Measurements from ENCODE around the gene HIVEP1.

The HIVEP1 gene

DNA sequence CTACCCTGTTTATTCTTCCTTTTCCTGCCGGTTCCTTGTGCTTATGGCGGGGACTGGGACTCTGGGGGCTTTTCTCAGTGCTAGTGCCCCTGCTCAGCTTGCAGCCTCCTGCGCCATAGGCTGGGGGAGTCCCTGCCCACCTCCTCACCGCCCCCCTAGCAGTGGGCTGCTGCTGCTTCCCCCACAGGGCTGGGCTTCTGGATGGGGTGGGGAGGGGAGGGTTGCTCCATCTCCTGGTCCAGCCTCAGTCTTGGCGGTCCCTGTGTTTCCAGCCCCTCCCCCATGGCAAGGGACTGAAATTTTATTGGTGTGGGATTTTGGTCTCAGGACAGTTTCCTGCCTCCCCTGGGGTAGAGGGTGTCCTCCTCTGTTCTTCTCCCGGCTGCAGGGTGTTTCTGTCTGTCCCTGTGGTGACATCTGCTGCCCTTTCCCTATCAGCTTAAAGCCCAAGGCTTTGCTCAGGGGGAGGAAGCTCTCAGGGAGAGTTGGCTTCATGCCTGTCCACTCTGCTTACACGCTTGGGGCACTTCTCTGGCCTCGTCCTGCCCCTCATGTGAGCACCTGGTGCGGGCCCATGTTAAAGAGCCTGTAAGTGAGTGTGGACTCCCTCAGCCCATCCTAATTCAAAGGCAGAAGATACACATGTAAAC is 100.6 kb downstream of the HIVEP1 start:
- DNase-seq (ENCODE audit: insufficient read length, low spot score) (no peak), FAIRE-seq (no peak)
- no peak for TF ChIP-seq POLR2AphosphoS5 (IDR thresholded peaks at IDR 0.05; ENCODE audit: low read depth, low read length)
- TF ChIP-seq PAX5 (IDR thresholded peaks at IDR 0.05; ENCODE audit: insufficient read depth, low read length, severe bottlenecking), result no peak
- TF ChIP-seq TAF1 (IDR thresholded peaks at IDR 0.05; ENCODE audit: low read depth, low read length), result no peak
- TF ChIP-seq POU2F2 (IDR thresholded peaks at IDR 0.05; ENCODE audit: low read depth, low read length), result no peak
- TF ChIP-seq SPI1 (IDR thresholded peaks at IDR 0.05; ENCODE audit: low read depth, low read length), result no peak
- TF ChIP-seq POLR2A (IDR thresholded peaks at IDR 0.05; ENCODE audit: low read depth, low read length), result no peak

DNA sequence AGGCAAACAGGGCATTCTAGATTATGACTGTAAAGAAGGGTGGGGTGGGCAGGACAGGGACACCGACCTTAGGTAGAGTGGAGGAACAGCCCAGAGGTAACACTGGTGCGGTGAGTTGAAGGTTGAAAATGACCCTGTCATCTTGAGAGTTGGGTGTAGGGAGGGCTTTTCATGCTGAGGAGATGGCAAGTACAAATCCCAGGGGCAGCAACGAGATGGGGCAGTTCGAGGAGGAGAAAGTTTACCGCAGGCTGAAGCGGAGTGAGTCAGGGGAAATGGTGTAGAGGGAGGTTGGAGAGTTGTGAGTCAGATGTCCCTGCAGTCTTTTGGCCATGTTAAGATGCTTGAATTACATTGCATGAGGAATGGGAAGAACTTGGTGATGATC is 101.1 kb downstream of the HIVEP1 start:
- no peak for DNase-seq (ENCODE audit: insufficient read length, low spot score)
- TF ChIP-seq POLR2AphosphoS5 (IDR thresholded peaks at IDR 0.05; ENCODE audit: low read depth, low read length) (no peak), SPI1 (IDR thresholded peaks at IDR 0.05; ENCODE audit: low read depth, low read length) (no peak), PAX5 (IDR thresholded peaks at IDR 0.05; ENCODE audit: insufficient read depth, low read length, severe bottlenecking) (no peak), POU2F2 (IDR thresholded peaks at IDR 0.05; ENCODE audit: low read depth, low read length) (no peak), POLR2A (IDR thresholded peaks at IDR 0.05; ENCODE audit: low read depth, low read length) (no peak), TAF1 (IDR thresholded peaks at IDR 0.05; ENCODE audit: low read depth, low read length) (no peak)
- peak; percentile 57 for FAIRE-seq

DNA sequence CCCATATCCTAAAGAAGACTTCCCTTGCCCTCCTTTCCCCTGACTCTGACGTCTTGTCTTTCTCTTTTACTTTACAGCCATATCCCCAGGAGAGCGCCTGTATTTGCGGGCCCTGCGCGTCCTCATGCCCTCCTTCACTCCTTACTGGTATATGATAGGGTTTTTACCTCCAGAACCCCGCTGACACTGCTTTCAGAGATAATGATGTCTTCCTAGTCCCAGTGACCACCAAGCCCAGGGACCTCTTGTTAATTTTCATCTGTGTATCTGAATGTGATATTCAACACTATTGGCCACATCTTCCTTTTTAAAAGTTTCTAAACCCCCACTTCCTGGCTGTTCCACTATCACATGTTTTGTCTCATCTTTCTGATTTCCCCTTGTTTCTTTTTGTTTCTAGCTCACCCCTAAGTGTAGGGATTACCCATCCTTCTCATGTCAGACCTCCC is 102.0 kb downstream of the HIVEP1 start:
- DNase-seq (ENCODE audit: insufficient read length, low spot score) (no peak), FAIRE-seq (peak; percentile 76)

DNA sequence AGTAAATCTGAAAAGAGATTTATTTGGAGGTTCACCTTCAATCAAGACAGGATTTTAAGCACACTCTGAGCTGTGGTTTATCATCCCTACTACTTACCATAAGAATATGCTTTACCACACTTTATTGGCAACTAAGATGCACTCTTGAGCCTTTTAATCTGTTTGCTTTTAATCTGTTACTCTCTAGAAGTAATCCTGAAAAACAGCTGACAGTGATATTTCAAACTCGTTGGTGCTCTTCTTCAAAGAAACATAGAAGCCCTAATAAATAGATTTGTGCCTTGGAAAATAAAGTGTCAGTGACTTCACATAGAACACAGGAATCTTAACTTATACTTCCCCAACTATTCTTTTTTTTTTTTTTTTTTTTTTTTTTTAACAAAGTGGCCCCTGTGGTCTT is 102.9 kb downstream of the HIVEP1 start:
- TF ChIP-seq SPI1 (IDR thresholded peaks at IDR 0.05; ENCODE audit: low read depth, low read length) (no peak), POLR2AphosphoS5 (IDR thresholded peaks at IDR 0.05; ENCODE audit: low read depth, low read length) (no peak)
- FAIRE-seq (peak; percentile 33), DNase-seq (ENCODE audit: insufficient read length, low spot score) (no peak)

More for the DNA sequence above, 102.0 kb downstream of the HIVEP1 start:
- 0 out of 2 replicates have a peak, but pooled peaks have one; percentile 18 for TF ChIP-seq SPI1 (IDR thresholded peaks at IDR 0.05; ENCODE audit: low read depth, low read length)
- TF ChIP-seq PAX5 (IDR thresholded peaks at IDR 0.05; ENCODE audit: insufficient read depth, low read length, severe bottlenecking), result no peak

DNA sequence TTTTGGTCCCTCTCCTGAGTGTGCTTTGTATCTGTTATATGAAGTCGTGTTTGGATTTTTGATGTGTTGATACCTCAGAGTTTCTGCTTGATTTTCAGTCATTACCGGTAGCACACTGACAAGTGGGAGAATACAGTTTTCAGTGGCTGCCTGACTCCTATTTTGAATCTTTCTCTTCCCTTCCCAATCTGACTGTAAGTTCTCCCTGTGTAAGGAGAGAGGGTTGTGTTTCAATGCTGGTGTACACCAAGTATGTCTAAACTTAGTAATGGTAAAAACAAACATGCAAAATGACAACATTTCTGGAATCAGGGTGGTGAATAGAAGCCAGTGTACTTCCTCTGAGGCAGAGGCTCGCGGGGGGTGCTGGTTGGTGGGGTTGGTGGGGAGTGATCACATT is 103.4 kb downstream of the HIVEP1 start:
- FAIRE-seq (peak; percentile 92), DNase-seq (ENCODE audit: insufficient read length, low spot score) (no peak)
- TF ChIP-seq SPI1 (IDR thresholded peaks at IDR 0.05; ENCODE audit: low read depth, low read length), result 0 out of 2 replicates have a peak, but pooled peaks have one; percentile 10
- TF ChIP-seq POLR2A (IDR thresholded peaks at IDR 0.05; ENCODE audit: low read depth, low read length), result no peak

DNA sequence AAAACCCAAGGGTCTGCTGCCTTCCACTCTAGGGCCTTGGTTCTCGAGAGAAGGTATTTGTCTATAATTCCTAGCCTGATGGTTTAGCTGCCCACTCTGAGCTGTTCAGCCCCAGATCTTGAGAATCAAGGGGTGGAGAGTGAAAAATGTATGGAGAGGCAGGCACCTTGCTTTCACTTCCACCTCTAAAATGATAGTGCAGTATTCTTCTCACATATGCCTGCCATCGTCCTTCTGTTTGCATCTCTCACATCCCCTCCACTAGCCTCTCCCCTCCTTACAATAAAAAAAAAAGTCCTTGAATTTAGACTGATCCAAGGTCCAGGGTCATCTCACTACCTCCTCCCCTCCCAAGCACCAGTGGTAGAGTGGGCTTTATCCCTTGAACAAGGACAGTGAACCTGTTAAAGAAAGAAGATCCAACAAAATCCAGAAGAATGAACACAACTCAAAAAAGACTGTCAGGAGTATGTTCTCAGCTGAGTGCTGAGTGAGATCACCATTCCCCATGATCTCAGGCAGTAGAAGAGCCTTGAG is 104.2 kb downstream of the HIVEP1 start:
- peak; percentile 80 for FAIRE-seq
- DNase-seq (ENCODE audit: insufficient read length, low spot score), result no peak

DNA sequence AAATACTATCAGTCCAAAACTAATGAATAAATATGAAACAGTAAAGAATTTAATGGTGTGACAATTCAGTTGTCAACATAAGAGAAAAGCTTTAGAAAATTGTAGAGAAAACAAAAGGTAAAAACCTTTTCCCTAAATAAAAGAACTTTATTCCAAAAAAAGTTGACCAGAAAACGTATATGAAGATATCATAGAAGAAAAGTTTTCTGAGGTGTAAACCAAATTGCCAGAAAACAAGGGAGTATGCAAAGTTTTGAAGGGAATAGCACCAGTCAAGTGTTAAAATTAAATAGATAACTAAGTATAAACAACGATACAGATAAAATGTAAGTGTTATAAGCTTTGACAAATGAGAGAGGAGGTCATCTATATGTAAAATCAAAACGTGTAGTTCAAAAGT is 104.9 kb downstream of the HIVEP1 start:
- TF ChIP-seq TAF1 (IDR thresholded peaks at IDR 0.05; ENCODE audit: low read depth, low read length) (no peak), PAX5 (IDR thresholded peaks at IDR 0.05; ENCODE audit: insufficient read depth, low read length, severe bottlenecking) (no peak), POLR2AphosphoS5 (IDR thresholded peaks at IDR 0.05; ENCODE audit: low read depth, low read length) (no peak), POU2F2 (IDR thresholded peaks at IDR 0.05; ENCODE audit: low read depth, low read length) (no peak), POLR2A (IDR thresholded peaks at IDR 0.05; ENCODE audit: low read depth, low read length) (no peak)
- DNase-seq (ENCODE audit: insufficient read length, low spot score) (no peak), FAIRE-seq (no peak)

More for the DNA sequence above, 104.2 kb downstream of the HIVEP1 start:
- TF ChIP-seq TAF1 (IDR thresholded peaks at IDR 0.05; ENCODE audit: low read depth, low read length), result no peak
- TF ChIP-seq SPI1 (IDR thresholded peaks at IDR 0.05; ENCODE audit: low read depth, low read length), result peak; percentile 79
- no peak; the same call in 1 of the 2 replicates for TF ChIP-seq POLR2AphosphoS5 (IDR thresholded peaks at IDR 0.05; ENCODE audit: low read depth, low read length)
- TF ChIP-seq POLR2A (IDR thresholded peaks at IDR 0.05; ENCODE audit: low read depth, low read length), result no peak
- TF ChIP-seq POU2F2 (IDR thresholded peaks at IDR 0.05; ENCODE audit: low read depth, low read length), result no peak
- TF ChIP-seq PAX5 (IDR thresholded peaks at IDR 0.05; ENCODE audit: insufficient read depth, low read length, severe bottlenecking), result no peak

DNA sequence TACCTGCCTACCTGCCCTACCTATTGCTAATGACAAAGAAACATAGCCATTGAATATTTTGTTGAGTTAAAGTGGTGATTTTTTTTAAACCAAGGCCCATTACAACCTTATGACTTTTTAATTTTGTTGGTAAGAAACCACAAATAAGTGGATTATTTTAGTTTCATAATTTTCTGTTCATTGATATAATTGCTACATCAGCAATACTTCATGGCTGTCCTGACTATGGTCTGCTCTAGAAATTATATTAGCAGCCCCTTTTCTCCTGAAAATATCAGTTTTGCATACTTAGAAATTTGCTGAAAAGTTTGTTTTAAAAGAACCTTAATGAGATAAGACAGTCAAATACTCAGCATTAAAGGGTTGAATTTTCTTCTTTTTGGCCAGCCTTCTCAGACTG is 106.5 kb downstream of the HIVEP1 start:
- FAIRE-seq, result no peak
- no peak for TF ChIP-seq POLR2AphosphoS5 (IDR thresholded peaks at IDR 0.05; ENCODE audit: low read depth, low read length)
- no peak for TF ChIP-seq TAF1 (IDR thresholded peaks at IDR 0.05; ENCODE audit: low read depth, low read length)
- no peak for TF ChIP-seq POLR2A (IDR thresholded peaks at IDR 0.05; ENCODE audit: low read depth, low read length)
- no peak for TF ChIP-seq POU2F2 (IDR thresholded peaks at IDR 0.05; ENCODE audit: low read depth, low read length)
- no peak for TF ChIP-seq SPI1 (IDR thresholded peaks at IDR 0.05; ENCODE audit: low read depth, low read length)
- TF ChIP-seq PAX5 (IDR thresholded peaks at IDR 0.05; ENCODE audit: insufficient read depth, low read length, severe bottlenecking), result no peak
- DNase-seq (ENCODE audit: insufficient read length, low spot score), result no peak

DNA sequence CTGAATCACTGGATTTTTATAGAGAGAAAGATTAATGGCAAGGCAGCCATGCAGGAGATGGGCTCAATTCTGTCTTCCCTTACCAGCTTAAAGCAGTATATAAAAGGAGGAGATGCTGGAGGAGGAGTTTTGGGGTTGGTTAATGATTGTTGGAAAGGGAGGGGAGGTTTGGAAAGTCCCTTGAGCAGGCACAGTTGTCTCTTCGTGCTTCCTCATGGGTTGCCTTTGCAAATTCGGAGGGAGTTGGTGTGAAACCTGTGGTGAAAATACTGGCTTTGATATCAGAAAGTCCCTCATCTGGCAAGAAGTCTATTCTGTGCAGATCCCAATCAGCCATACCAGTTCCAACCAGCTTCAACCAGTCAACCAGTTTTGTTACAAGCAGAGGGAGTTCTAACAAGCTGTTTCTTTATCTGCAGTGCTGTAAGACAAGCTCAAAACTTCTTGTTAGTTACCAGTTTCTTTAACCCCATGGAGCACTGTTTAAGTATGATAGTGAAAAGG is 107.0 kb downstream of the HIVEP1 start:
- FAIRE-seq (peak; percentile 92), DNase-seq (ENCODE audit: insufficient read length, low spot score) (no peak)
- TF ChIP-seq POU2F2 (IDR thresholded peaks at IDR 0.05; ENCODE audit: low read depth, low read length), result 0 out of 2 replicates have a peak, but pooled peaks have one; percentile 29
- TF ChIP-seq SPI1 (IDR thresholded peaks at IDR 0.05; ENCODE audit: low read depth, low read length), result 0 out of 2 replicates have a peak, but pooled peaks have one; percentile 4
- no peak for TF ChIP-seq POLR2A (IDR thresholded peaks at IDR 0.05; ENCODE audit: low read depth, low read length)
- TF ChIP-seq POLR2AphosphoS5 (IDR thresholded peaks at IDR 0.05; ENCODE audit: low read depth, low read length), result 0 out of 2 replicates have a peak, but pooled peaks have one; percentile 46

DNA sequence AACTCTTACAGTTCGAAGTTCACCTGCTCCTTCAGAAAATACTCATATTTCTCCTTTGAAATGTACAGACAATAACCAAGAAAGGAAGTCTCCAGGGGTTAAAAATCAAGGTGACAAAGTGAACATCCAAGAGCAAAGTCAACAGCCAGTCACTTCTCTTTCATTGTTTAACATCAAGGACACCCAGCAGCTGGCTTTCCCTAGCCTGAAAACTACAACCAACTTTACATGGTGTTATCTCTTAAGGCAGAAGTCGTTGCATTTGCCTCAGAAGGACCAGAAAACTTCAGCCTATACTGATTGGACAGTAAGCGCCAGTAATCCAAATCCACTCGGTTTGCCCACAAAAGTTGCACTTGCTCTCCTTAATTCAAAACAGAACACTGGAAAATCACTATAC is 113.3 kb downstream of the HIVEP1 start:
- DNase-seq (ENCODE audit: insufficient read length, low spot score), result no peak
- TF ChIP-seq SPI1 (IDR thresholded peaks at IDR 0.05; ENCODE audit: low read depth, low read length), result no peak
- TF ChIP-seq PAX5 (IDR thresholded peaks at IDR 0.05; ENCODE audit: insufficient read depth, low read length, severe bottlenecking), result no peak
- no peak for TF ChIP-seq POLR2A (IDR thresholded peaks at IDR 0.05; ENCODE audit: low read depth, low read length)
- no peak for TF ChIP-seq TAF1 (IDR thresholded peaks at IDR 0.05; ENCODE audit: low read depth, low read length)
- TF ChIP-seq POLR2AphosphoS5 (IDR thresholded peaks at IDR 0.05; ENCODE audit: low read depth, low read length), result no peak
- TF ChIP-seq POU2F2 (IDR thresholded peaks at IDR 0.05; ENCODE audit: low read depth, low read length), result no peak
- FAIRE-seq, result no peak

Data from GM12891 (cell line).